Measurements from ENCODE around the gene CRIP3.

Gene CRIP3

GRCh38 chr6:43287717-43288679 lies 20.6 kb downstream of the CRIP3 start:
- DNase-seq (ENCODE audit: low read depth in 2 of 2) = no peak

DNA sequence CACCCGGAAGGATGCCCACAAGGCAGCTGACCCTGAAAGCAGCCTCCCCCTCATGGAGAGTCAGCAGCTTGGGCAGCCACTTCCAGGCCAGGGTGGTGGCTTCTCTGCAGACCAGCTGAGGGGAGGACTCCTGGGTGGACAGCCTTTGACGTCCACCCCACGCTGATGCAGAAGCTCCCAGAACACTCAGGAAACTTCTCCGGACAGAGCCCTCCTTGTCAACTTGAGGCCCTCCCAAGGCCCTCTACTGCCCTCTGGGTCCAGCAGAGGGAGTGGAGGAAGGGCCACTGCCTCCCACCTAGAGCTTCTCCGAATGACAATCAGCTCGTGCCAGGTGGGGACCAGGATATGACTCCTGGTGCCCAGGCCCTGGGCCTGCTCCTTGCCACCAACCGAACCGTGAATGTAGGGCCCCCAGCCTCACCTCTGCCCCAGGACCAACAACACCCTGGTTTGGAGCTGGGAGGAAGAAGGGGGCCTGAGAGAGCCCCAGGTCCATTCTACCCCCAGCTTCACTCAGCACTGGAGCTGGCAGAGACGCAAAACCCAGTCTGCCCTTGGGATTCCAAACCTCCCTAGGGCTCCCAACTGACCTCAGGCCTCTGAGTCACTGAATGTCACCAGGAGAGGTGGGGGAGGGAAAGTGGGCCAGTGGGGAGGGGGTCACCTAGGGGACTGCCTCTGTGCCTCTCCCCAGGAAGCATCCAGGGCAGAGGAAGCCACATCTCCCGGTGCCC lies 21.5 kb downstream of the CRIP3 start:
- no peak for DNase-seq (ENCODE audit: low read depth in 2 of 2)

DNA sequence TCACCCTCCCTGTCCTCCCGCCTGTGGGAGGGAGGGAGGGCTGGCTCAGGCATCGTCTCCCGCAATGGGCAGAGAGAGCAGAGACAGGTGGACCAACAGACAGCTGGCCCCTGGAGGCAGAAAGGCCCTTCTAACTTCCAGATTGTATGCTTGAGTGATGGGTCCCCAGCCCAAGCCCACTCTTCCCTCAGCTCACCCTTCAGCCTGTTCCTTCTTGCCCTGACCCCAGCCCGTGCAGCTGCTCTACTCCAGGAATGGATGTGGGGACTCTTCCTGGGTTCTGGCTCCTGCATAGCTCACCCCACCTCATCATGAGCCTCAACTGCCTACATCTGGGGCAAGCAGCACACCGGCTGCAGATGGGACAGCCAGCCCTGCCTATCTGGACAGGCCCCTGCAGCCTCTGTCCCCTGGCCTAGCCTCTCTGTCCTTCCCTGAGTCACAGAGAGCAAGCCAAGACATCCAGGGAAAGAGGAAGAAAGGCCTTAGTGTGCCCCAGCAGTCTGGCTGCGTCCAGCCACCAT lies 22.1 kb downstream of the CRIP3 start:
- no peak for DNase-seq (ENCODE audit: low read depth in 2 of 2)

GRCh38 chr6:43285832-43286231 lies 22.8 kb downstream of the CRIP3 start:
- no peak for DNase-seq (ENCODE audit: low read depth in 2 of 2)

- no peak for DNase-seq (ENCODE audit: low read depth in 2 of 2)
Observed at GRCh38 chr6:43284991-43285781, 23.4 kb downstream of the CRIP3 start.

GRCh38 chr6:43283905-43284304 lies 24.7 kb downstream of the CRIP3 start:
- no peak for DNase-seq (ENCODE audit: low read depth in 2 of 2)

- no peak for DNase-seq (ENCODE audit: low read depth in 2 of 2)
Observed at GRCh38 chr6:43283514-43283901, 25.1 kb downstream of the CRIP3 start.

GRCh38 chr6:43282636-43283513 lies 25.8 kb downstream of the CRIP3 start:
- DNase-seq (ENCODE audit: low read depth in 2 of 2) = no peak

DNA sequence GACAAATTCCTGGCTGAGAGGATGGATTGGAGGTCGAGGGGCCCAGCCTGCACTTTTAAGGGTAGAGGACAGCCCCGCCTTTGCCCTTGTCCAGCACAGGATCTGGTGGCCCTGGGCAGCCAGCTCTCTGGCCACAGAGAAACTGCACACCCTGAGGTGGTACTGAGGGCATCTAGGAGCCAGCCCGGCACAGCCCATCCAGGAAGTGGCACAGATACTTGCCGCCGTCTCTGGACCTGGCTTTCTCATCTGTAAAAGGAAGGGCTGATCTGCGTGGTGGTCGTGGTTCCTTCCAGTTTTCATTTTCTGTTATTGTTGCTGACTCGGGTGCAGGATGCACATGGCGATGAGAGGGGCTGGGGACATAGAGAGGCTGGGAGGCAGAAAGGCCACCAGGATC lies 26.6 kb downstream of the CRIP3 start:
- no peak for DNase-seq (ENCODE audit: low read depth in 2 of 2)

GRCh38 chr6:43280234-43280633 lies 28.4 kb downstream of the CRIP3 start:
- DNase-seq (ENCODE audit: low read depth in 2 of 2) = no peak

DNA sequence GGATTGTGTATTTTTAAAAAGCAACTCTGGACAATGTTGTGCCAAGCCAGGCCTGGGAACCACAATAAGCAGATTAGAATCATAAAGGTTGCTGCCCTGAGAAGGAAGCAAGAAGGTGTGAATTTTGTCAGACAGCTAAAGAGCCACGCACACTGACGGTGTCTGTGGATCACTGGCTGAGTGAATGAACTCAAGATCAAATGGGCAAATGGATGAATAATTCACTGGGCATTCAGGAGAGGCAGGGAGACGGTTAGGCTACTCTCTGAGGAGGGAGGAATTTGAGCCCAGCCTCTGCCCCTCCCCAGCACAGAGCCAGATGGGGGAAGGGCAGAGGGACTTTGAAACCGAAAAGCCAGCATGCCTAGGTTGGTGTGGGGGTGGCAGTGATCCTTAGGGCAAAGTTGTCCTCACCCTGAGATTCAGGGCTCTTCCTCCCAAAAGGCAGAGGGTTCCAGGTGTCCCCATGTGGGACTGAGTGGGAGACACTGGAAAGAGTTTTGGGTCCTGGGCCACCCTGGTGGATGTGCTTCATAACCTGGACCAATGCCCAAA lies 30.0 kb downstream of the CRIP3 start:
- no peak for DNase-seq (ENCODE audit: low read depth in 2 of 2)

- no peak for DNase-seq (ENCODE audit: low read depth in 2 of 2)
Observed at GRCh38 chr6:43277643-43278523, 30.7 kb downstream of the CRIP3 start.

GRCh38 chr6:43277306-43277642 lies 31.4 kb downstream of the CRIP3 start:
- no peak for DNase-seq (ENCODE audit: low read depth in 2 of 2)

- DNase-seq (ENCODE audit: low read depth in 2 of 2) = no peak
Observed at GRCh38 chr6:43276577-43277305, 31.9 kb downstream of the CRIP3 start.

DNA sequence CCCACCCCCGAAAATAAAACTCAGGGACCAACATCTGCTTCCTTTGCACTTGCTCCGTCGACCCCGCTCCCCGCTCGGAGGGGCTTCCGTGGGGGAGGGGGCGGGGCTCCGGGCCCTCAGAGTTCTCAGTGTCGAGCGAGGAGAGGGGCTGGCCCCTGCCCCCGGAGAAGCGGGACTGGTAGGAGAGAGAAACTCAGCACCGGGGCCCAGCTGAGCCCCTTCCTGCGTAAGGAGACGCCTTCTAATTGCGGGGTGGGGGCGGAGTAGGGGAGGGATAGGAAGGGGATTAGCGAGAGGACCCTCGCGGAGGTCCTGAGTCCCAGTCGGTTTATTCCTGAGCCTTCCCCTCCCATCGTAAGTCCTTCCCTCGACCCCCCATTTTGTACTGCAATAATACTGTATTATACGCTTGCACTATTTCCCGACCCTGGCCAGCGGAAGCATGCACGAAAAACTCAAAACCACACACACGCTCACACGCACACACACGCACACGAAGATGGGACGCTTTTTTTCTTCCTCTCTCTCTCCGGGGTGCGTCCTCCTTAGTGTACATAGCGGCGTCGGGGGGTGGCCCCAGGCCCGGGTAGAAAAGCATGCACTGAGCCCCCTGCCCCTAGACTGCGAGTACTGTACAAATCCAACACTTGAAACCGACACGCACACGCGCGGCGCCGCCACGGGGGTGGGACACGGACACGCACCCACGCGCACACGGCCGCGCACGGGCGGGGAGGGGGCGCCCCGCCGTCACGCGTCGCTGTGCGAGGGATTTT lies 32.6 kb downstream of the CRIP3 start:
- DNase-seq (ENCODE audit: low read depth in 2 of 2) = no peak

- no peak for DNase-seq (ENCODE audit: low read depth in 2 of 2)
Observed at GRCh38 chr6:43274916-43275597, 33.6 kb downstream of the CRIP3 start.

- no peak for DNase-seq (ENCODE audit: low read depth in 2 of 2)
Observed at GRCh38 chr6:43274127-43274915, 34.3 kb downstream of the CRIP3 start.
